GM23338 (cell line): ENCODE measurements around the gene TSPEAR. TPM values are rescaled to one million over a fixed set of nuclear protein-coding genes. Genes with fewer than 3 reads are reported as not detected.

ENCODE experiments used
- ATAC-seq: fragments of 200-7000 bp; cut with Tn5 transposase; 3 replicates; pipeline ENCODE4 v1.9.1; 2020
- DNase-seq: peaks from one replicate; pipeline ENCODE4 v3.0.0-alpha.2; 2015; ENCODE audit warnings: low spot score
- H2AFZ ChIP-seq: fragments of 200-600 bp; sonication (generic); 2 replicates; pipeline ENCODE4 v1.8.0; 2016; ENCODE audit warnings: antibody characterized with exemption, mild to moderate bottlenecking, moderate library complexity
- H3F3A ChIP-seq: fragments of 200-600 bp; sonication (generic); replicated peaks from 2 replicates; pipeline ENCODE4 v1.8.0; 2017; ENCODE audit warnings: antibody characterized with exemption, mixed run types, low read depth
- H3K27ac ChIP-seq: fragments of 200-600 bp; sonication (generic); 2 replicates; pipeline ENCODE4 v1.6.1; 2016; ENCODE audit warnings: low read depth
- H3K27me3 ChIP-seq: fragments of 200-600 bp; sonication (generic); 2 replicates; pipeline ENCODE4 v1.8.0; 2016; ENCODE audit warnings: mild to moderate bottlenecking, mixed run types, moderate library complexity; ENCODE audit not compliant: insufficient read depth
- H3K36me3 ChIP-seq: fragments of 200-600 bp; sonication (generic); 2 replicates; pipeline ENCODE4 v1.8.0; 2016; ENCODE audit warnings: mild to moderate bottlenecking; ENCODE audit not compliant: insufficient read depth
- H3K4me1 ChIP-seq: fragments of 200-600 bp; sonication (generic); 2 replicates; pipeline ENCODE4 v1.8.0; 2016; ENCODE audit warnings: mild to moderate bottlenecking, moderate library complexity; ENCODE audit not compliant: insufficient read depth
- H3K4me2 ChIP-seq: fragments of 200-600 bp; sonication (generic); 2 replicates; pipeline ENCODE4 v1.7.1; 2017; ENCODE audit warnings: mixed run types
- H3K4me3 ChIP-seq: fragments of 200-600 bp; sonication (generic); 2 replicates; pipeline ENCODE4 v1.6.1; 2016; ENCODE audit warnings: mixed run types
- H3K79me2 ChIP-seq: fragments of 200-600 bp; sonication (generic); replicated peaks from 2 replicates; pipeline ENCODE4 v1.8.0; 2017; ENCODE audit warnings: mild to moderate bottlenecking; ENCODE audit not compliant: insufficient read depth
- H3K9me2 ChIP-seq: fragments of 200-600 bp; sonication (generic); 2 replicates; pipeline ENCODE4 v1.8.0; 2017; ENCODE audit not compliant: insufficient read depth
- H4K20me1 ChIP-seq: fragments of 200-600 bp; sonication (generic); replicated peaks from 2 replicates; pipeline ENCODE4 v1.8.0; 2017; ENCODE audit warnings: mild to moderate bottlenecking; ENCODE audit not compliant: insufficient read depth
- H3K27ac Mint-ChIP-seq: 2 replicates; pipeline ENCODE4 v1.8.0; 2020; ENCODE audit warnings: inconsistent platforms, mild to moderate bottlenecking, moderate library complexity, mixed read lengths
- H3K27me3 Mint-ChIP-seq: 3 replicates; pipeline ENCODE4 v1.8.0; 2022; ENCODE audit warnings: low read depth, mild to moderate bottlenecking, moderate library complexity, mixed read lengths, inconsistent platforms; ENCODE audit not compliant: insufficient read depth, poor library complexity
- H3K36me3 Mint-ChIP-seq: 3 replicates; pipeline ENCODE4 v1.8.0; 2021; ENCODE audit warnings: low read depth, mild to moderate bottlenecking, inconsistent platforms, moderate library complexity, mixed read lengths
- H3K4me1 Mint-ChIP-seq: 3 replicates; pipeline ENCODE4 v1.8.0; 2020; ENCODE audit warnings: mild to moderate bottlenecking, inconsistent platforms, mixed read lengths
- H3K4me3 Mint-ChIP-seq: 3 replicates; pipeline ENCODE4 v1.8.0; 2021; ENCODE audit warnings: moderate library complexity, mild to moderate bottlenecking, inconsistent platforms, mixed read lengths
- H3K9me3 Mint-ChIP-seq: 3 replicates; pipeline ENCODE4 v1.8.0; 2020; ENCODE audit warnings: moderate library complexity, mild to moderate bottlenecking, inconsistent platforms, mixed read lengths
- CREB1 ChIP-seq: fragments of 250-450 bp; sonication (Bioruptor Pico); IDR thresholded peaks from 2 replicates; pipeline ENCODE4 v1.5.0; 2020; ENCODE audit warnings: low read depth, mild to moderate bottlenecking, moderate library complexity
- CTCF ChIP-seq, 2 experiments: fragments of 200-600 bp in 1 of 2; sonication (generic) in 1 of 2; conservative IDR thresholded peaks; 2 replicates each; pipeline versions ENCODE4 v1.5.1 to v1.6.1; 2016 to 2017; ENCODE audit warnings: antibody characterized with exemption in 2 of 2, low read depth in 2 of 2, mild to moderate bottlenecking in 2 of 2, moderate library complexity in 1 of 2
- ETS1 ChIP-seq: IDR thresholded peaks from 2 replicates; pipeline ENCODE4 v1.6.1; 2016; ENCODE audit warnings: antibody characterized with exemption
- EZH2 ChIP-seq: fragments of 200-600 bp; sonication (generic); IDR thresholded peaks from one replicate; pipeline ENCODE4 v1.8.0; 2017; ENCODE audit warnings: antibody characterized with exemption, mild to moderate bottlenecking, low read depth; ENCODE audit not compliant: unreplicated experiment
- EZH2phosphoT487 ChIP-seq: fragments of 200-600 bp; sonication (generic); IDR thresholded peaks from one replicate; pipeline ENCODE4 v1.8.1; 2018; ENCODE audit warnings: antibody characterized with exemption; ENCODE audit not compliant: unreplicated experiment
- JUNB ChIP-seq: IDR thresholded peaks from one replicate; pipeline ENCODE4 v1.6.1; 2016; ENCODE audit warnings: antibody characterized with exemption; ENCODE audit not compliant: unreplicated experiment
- NANOG ChIP-seq: IDR thresholded peaks from 2 replicates; pipeline ENCODE4 v1.6.1; 2016; ENCODE audit warnings: antibody characterized with exemption, borderline replicate concordance
- POLR2AphosphoS5 ChIP-seq: IDR thresholded peaks from 2 replicates; pipeline ENCODE4 v1.6.1; 2016; ENCODE audit warnings: antibody characterized with exemption, low read depth
- REST ChIP-seq: IDR thresholded peaks from one replicate; pipeline ENCODE4 v1.6.1; 2018; ENCODE audit warnings: antibody characterized with exemption; ENCODE audit not compliant: unreplicated experiment
- STAT1 ChIP-seq: IDR thresholded peaks from one replicate; pipeline ENCODE4 v1.6.1; 2016; ENCODE audit warnings: antibody characterized with exemption; ENCODE audit not compliant: unreplicated experiment
- ZNF114 ChIP-seq: fragments of 250-450 bp; sonication (Bioruptor Pico); IDR thresholded peaks from 2 replicates; pipeline ENCODE4 v1.5.0; 2020; ENCODE audit warnings: mild to moderate bottlenecking, moderate library complexity
- ZNF331 ChIP-seq: fragments of 250-450 bp; sonication (Bioruptor Pico); IDR thresholded peaks from 2 replicates; pipeline ENCODE4 v1.5.0; 2020; ENCODE audit warnings: low read depth, mild to moderate bottlenecking, moderate library complexity
- polyA plus RNA-seq: library from polyadenylated mRNA; unstranded; fragments of >200 nt; fragmentation: Nextera tagmentation; extraction: Ambion mirVana; gene quantifications from 2 replicates; pipeline ENCODE4 v1.2.1, GENCODE V29; 2016
- total RNA-seq: library from RNA; depleted of rRNA; stranded (reverse); fragments of >200 nt; shearing (Covaris generic); gene quantifications from 2 replicates; pipeline ENCODE4 v1.2.3, GENCODE V29; 2014
- TF ChIP-seq, protein P1 (sequence below): fragments of 250-450 bp; sonication (Bioruptor Pico); IDR thresholded peaks from 2 replicates; pipeline ENCODE4 v1.5.0; 2020; ENCODE audit warnings: mild to moderate bottlenecking, moderate library complexity

TSPEAR gene
- total and polyA plus RNA-seq, 2 experiments from 2014 or later = 0.35 to 0.92 TPM

GRCh38 chr21:44595524-44595923 is 115.8 kb downstream of the TSPEAR start:
- no peak for TF ChIP-seq ZNF331 (CRISPR knock-in tag)
- no peak for TF ChIP-seq REST
- no peak for TF ChIP-seq CTCF (conservative IDR thresholded peaks at IDR 0.05; ENCODE audit: low read depth in 2 of 2)
- no peak for TF ChIP-seq CREB1
- TF ChIP-seq NANOG = no peak
- TF ChIP-seq ETS1 = no peak
- TF ChIP-seq JUNB = no peak
- no peak for TF ChIP-seq STAT1
- TF ChIP-seq POLR2AphosphoS5 = no peak
- no peak for TF ChIP-seq EZH2phosphoT487
- TF ChIP-seq, protein P1, sequence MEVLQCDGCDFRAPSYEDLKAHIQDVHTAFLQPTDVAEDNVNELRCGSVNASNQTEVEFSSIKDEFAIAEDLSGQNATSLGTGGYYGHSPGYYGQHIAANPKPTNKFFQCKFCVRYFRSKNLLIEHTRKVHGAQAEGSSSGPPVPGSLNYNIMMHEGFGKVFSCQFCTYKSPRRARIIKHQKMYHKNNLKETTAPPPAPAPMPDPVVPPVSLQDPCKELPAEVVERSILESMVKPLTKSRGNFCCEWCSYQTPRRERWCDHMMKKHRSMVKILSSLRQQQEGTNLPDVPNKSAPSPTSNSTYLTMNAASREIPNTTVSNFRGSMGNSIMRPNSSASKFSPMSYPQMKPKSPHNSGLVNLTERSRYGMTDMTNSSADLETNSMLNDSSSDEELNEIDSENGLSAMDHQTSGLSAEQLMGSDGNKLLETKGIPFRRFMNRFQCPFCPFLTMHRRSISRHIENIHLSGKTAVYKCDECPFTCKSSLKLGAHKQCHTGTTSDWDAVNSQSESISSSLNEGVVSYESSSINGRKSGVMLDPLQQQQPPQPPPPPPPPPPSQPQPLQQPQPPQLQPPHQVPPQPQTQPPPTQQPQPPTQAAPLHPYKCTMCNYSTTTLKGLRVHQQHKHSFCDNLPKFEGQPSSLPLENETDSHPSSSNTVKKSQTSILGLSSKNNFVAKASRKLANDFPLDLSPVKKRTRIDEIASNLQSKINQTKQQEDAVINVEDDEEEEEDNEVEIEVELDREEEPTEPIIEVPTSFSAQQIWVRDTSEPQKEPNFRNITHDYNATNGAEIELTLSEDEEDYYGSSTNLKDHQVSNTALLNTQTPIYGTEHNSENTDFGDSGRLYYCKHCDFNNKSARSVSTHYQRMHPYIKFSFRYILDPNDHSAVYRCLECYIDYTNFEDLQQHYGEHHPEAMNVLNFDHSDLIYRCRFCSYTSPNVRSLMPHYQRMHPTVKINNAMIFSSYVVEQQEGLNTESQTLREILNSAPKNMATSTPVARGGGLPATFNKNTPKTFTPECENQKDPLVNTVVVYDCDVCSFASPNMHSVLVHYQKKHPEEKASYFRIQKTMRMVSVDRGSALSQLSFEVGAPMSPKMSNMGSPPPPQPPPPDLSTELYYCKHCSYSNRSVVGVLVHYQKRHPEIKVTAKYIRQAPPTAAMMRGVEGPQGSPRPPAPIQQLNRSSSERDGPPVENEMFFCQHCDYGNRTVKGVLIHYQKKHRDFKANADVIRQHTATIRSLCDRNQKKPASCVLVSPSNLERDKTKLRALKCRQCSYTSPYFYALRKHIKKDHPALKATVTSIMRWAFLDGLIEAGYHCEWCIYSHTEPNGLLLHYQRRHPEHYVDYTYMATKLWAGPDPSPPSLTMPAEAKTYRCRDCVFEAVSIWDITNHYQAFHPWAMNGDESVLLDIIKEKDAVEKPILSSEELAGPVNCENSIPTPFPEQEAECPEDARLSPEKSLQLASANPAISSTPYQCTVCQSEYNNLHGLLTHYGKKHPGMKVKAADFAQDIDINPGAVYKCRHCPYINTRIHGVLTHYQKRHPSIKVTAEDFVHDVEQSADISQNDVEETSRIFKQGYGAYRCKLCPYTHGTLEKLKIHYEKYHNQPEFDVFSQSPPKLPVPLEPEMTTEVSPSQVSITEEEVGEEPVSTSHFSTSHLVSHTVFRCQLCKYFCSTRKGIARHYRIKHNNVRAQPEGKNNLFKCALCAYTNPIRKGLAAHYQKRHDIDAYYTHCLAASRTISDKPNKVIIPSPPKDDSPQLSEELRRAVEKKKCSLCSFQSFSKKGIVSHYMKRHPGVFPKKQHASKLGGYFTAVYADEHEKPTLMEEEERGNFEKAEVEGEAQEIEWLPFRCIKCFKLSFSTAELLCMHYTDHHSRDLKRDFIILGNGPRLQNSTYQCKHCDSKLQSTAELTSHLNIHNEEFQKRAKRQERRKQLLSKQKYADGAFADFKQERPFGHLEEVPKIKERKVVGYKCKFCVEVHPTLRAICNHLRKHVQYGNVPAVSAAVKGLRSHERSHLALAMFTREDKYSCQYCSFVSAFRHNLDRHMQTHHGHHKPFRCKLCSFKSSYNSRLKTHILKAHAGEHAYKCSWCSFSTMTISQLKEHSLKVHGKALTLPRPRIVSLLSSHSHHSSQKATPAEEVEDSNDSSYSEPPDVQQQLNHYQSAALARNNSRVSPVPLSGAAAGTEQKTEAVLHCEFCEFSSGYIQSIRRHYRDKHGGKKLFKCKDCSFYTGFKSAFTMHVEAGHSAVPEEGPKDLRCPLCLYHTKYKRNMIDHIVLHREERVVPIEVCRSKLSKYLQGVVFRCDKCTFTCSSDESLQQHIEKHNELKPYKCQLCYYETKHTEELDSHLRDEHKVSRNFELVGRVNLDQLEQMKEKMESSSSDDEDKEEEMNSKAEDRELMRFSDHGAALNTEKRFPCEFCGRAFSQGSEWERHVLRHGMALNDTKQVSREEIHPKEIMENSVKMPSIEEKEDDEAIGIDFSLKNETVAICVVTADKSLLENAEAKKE (CRISPR knock-in tag) = no peak
- no peak for TF ChIP-seq EZH2
- TF ChIP-seq ZNF114 (CRISPR knock-in tag) = no peak
- H2AFZ ChIP-seq = no peak overlapping the region

More at GRCh38 chr21:44595524-44595923, 115.8 kb downstream of the TSPEAR start:
- no peaks in the 10 kb centered on the region for H3K27me3 ChIP-seq
- ATAC-seq = no peak
- H3K79me2 ChIP-seq = no peaks in the 10 kb centered on the region
- no peaks in the 10 kb centered on the region for H3K36me3 ChIP-seq
- 0 out of 2 replicates have a peak, but pooled peaks cover 4% of the 10 kb centered on the region for H3F3A ChIP-seq
- H3K27ac ChIP-seq = no peak overlapping the region
- no peaks in the 10 kb centered on the region for H4K20me1 ChIP-seq
- peaks cover 36% of the 10 kb centered on the region for H3K4me1 Mint-ChIP-seq
- no peak overlapping the region for H3K4me2 ChIP-seq
- peaks cover 20% of the 10 kb centered on the region for H3K4me1 ChIP-seq
- no peak overlapping the region for H3K4me3 Mint-ChIP-seq
- peaks cover 7% of the 10 kb centered on the region for H3K27me3 Mint-ChIP-seq
- H3K27ac Mint-ChIP-seq = no peak overlapping the region
- no peak overlapping the region for H3K4me3 ChIP-seq
- H3K9me3 Mint-ChIP-seq = peaks cover 5% of the 10 kb centered on the region; the same call in 1 of the 3 replicates
- H3K36me3 Mint-ChIP-seq = no peaks in the 10 kb centered on the region
- DNase-seq = no peak
- no peaks in the 10 kb centered on the region for H3K9me2 ChIP-seq
